Activated CD4-positive, alpha-beta T cell treated with anti-CD3 and anti-CD28 coated beads for 24 hours (primary cell): ENCODE measurements around the gene MEX3D.
"Not testable (repeated sequence)": the region's sequence is repeated elsewhere in the genome, so short reads cannot be mapped to it uniquely, and the experiment has no call there.

Source experiments
- DNase-seq, 2 donors: peaks; one replicate each; pipeline ENCODE4 v3.0.0-alpha.2; 2020; ENCODE audit warnings: low read depth in 2 of 2

Gene MEX3D

DNA sequence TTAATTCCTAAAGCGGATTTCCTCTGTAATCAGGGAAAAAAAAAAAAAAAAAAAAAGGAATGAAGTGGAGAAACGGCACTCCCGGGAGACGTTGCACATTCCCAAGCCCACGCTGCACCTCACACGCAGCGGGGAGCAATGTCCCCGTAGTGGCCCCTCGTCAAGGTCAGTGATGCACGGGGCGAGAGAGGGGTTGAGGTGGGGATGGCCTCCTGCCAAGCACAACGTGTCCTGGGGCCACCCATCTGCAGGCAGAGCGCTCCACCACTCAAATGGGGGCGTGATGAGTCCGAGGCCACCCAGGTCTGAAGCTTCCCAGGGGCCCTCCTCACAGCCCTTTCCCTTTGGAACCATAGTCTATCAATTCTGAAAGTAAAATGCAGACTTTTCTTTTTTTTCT lies 29.1 kb downstream of the MEX3D start:
- no peak for DNase-seq

GRCh38 chr19:1535699-1536098 lies 32.4 kb downstream of the MEX3D start:
- DNase-seq: not testable (repeated sequence)

DNA sequence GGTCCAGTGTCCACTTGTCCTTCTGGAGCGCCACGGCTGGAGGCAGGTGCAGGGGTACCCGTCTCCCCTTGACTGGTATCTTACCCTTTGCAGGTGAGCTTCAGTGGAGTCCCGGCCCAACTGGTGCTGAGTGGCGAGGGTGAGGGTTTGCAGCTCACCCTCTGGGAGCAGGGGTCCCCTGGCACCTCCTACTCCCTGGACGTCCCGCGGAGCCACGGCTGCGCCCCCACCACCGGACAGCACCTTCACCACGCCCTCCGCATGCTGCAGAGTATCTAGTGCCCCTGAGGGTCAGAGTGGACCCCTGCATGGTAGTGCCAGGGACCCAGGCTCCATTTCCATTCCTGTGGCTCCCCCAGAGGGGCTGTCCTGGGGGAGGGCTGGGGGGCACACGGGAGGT lies 33.2 kb downstream of the MEX3D start:
- DNase-seq: no peak

DNA sequence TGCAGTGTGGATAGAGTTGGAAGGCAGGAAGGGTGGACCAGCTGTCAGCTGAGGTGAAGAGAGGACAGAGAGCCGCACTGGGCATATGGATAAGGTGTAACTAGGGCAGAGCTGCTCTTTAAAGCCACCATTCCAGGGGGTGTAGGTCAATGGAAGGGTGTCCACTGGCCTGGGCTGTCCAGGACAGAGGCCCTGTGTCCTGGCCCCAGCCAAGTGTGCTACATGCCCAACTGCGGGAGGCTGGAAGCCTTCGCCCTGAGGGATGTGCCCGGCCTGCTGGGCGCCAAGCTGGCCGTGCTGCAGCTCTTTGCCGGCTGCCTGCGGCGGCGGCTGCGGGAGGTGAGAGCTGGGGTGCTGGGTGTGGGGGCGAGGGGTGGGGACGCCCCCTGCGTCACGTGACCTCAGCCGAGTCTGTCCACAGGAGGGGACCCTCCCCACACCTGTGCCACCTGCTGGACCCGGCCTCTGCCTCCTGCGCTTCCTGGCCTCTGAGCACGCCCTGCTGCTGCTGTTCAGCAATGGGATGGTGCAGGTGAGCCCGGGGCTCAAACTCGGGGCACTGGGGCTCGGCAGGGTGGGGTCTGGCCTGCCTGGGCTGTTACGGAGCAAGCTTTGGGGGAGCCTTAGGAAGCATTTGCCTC lies 34.5 kb downstream of the MEX3D start:
- no peak for DNase-seq

DNA sequence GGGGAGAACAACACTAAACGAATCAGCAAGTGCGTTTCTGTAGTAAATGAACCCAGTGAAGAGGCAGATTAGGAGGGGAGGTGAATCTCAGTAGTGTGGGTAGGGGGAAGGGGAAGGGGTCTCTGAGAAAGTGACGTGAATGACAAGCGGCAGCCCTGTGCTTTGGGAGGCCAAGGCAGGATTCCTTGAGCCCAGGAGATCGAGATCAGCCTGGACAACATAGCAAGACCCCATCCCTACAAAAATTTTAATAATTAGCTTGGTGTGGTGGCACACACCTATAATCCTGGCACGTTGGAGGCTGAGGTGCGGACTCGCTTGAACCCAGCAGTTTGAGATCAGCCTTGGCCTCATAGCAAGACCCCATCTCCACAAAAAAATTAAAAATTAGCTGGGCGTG lies 36.1 kb downstream of the MEX3D start:
- no peak for DNase-seq

DNA sequence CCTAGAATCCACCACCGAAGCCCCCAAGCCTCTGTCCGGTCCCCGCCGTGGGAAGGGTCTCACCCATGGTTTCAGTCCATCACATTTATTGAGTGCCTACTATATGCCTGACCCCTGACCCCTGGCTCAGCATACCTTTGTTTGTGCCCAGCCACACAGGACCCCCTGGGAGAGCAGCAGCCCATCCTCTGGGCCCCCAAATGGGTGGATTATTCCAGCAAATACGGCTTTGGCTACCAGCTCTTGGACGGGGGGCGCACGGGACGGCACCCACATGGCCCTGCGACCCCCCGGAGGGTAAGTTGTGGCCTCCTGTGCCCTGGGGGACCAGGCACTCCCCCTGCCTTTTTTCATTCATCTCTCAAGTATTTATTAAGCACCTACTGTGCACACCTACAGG lies 36.5 kb downstream of the MEX3D start:
- DNase-seq: no peak

DNA sequence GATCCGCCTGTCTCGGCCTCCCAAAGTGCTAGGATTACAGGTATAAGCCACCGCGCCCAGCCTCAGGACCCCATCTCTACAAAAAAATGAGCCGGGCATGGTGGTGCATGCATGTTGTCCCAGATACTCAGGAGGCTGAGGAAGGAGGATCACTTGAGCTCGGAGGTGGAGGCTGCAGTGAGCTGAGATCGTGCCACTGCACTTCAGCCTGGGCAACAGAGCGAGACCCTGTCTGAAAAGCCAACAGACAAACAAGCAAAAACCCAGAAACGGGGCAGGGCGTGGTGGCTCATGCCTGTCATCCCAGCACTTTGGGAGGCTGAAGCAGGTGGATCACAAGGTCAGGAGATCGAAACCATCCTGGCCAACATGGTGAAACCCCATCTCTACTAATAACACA lies 37.3 kb downstream of the MEX3D start:
- DNase-seq: not testable (repeated sequence)

GRCh38 chr19:1529430-1529816 lies 38.7 kb downstream of the MEX3D start:
- no peak for DNase-seq

DNA sequence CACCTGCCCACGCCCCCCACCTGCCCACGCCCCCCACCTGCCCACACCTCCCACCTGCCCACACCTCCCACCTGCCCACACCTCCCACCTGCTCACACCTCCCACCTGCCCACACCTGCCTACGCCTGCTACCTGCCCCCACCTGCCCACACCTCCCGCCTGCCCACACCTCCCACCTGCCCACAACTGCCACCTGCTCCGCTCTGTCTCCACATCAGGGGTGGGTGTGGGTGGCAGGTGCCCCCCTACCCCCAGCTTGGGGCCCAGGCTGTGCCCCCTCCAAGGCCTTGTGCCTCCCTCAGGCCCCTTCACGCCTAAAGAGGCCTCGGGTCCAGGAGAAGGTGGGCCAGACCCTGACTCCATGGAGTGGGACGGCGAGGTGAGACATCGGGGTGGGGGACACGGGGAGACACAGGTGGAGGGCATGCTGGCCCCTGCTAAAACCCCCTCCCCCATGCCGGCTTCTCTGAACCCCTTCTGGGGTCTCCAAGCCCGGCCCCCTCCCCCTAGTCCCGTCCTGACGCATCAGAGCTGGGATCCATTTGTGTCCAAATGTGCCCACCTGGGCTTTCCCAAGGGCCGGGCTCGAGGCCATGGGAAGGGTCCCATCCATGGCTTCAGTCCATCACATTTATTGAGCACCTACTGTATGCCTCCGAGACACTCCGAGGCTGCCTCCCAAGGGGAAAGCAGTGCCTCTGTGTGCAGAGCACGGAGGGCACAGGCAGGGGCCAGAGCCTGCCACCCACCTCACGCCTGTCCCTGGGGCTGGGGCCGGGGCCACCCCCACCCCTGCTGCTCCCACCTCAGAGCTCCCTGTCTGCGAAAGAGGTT lies 39.3 kb downstream of the MEX3D start:
- DNase-seq: no peak

GRCh38 chr19:1527650-1528309 lies 40.3 kb downstream of the MEX3D start:
- no peak for DNase-seq

DNA sequence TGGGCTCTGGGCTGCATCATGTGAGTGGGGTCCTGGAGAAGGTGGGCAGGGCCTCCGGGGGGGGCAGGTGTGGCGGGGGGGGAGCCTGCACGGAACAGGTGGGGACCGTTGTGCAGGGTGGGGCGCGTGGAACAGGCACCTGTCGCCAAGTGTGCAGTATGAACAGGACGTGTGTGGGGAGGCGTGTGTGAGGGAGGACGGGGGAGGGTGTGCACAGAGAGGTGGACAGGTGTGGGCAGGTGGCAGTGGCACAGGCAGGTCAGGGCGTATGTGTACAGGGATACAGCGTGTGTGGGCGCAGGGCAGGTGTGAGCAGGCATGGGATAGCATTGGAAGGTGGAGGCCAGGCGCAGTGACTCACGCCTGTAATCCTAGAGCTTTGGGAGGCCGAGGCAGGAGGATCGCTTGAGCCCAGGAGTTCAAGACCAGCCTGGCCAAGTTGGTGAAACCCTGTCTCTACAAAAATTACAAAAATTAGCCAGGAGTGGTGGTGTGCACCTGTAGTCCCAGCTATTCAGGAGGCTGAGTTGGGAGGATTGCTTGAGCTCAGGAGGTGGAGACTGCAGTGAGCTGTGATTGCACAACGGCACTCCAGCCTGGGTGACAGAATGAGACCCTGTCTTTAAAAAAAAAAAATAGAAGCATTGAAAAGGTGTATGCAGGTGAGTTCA lies 41.0 kb downstream of the MEX3D start:
- DNase-seq: no peak

- no peak for DNase-seq
Measured at GRCh38 chr19:1526066-1526778, 41.9 kb downstream of the MEX3D start.

- DNase-seq: no peak
Measured at GRCh38 chr19:1525343-1525742, 42.8 kb downstream of the MEX3D start.

DNA sequence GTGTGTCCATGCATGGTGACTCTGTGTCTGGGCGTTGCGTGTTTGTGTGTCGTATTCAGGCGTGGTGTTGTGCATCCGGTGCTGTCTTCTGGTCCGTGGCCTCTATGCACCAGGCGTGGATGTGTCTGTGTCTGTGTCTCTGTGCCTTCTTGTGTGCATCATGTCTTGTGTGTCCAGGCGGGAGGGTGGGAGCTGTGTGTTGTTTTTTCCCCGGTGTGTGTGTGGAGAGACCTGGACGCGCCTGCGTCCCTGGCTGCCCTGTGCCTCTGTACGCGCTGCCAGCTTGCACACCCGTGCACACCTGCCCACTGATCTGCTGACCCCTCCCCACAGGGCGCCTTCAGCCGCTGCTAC lies 43.2 kb downstream of the MEX3D start:
- DNase-seq: no peak

- DNase-seq: no peak
Measured at GRCh38 chr19:1524287-1524971, 43.7 kb downstream of the MEX3D start.

GRCh38 chr19:1523412-1524286 lies 44.5 kb downstream of the MEX3D start, which contains the start of gene PLK5:
PLK5 (plus strand) TSS chr19:1524077; CDS start chr19:1526997, 2,920 bp downstream.
- DNase-seq: no peak

- DNase-seq: no peak
Measured at GRCh38 chr19:1522838-1523237, 45.3 kb downstream of the MEX3D start.

DNA sequence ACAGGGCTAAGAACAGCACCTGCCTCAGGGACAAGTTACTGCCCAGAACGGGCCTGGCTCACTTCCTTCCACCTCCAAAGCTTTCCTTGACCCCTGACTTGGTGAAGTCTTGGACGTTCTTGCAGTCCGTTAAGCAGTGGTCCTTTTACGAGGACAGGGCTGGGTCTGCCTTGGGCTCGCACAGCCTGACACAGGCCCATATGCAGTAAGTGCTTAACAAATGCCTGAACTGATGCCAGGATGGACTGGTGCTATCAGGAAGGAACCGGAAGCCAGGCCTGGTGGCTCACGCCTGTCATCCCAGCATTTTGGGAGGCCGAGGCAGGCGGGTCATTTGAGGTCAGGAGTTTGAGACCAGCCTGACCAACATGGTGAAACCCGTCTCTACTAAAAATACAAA lies 46.1 kb downstream of the MEX3D start:
- no peak for DNase-seq

DNA sequence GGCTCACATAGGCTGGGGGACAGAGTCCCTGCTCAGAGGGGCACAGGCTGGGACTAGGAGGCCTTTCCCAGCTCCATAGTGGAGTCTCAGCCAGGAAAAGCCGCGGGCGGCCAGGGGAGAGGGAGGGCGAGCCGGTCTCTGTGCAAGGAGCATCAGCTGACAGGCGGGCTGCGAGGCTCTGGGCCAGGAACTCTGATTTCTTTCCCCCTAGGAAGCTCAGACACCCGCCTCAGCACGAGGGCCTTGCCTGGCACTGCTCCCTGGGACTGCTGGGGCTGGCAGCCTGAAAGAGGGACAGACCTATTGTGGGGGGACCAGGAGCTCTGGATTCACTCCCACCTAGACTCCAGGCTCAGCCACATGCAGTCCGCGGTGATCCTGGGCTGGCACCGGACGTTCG lies 46.5 kb downstream of the MEX3D start:
- no peak for DNase-seq

DNA sequence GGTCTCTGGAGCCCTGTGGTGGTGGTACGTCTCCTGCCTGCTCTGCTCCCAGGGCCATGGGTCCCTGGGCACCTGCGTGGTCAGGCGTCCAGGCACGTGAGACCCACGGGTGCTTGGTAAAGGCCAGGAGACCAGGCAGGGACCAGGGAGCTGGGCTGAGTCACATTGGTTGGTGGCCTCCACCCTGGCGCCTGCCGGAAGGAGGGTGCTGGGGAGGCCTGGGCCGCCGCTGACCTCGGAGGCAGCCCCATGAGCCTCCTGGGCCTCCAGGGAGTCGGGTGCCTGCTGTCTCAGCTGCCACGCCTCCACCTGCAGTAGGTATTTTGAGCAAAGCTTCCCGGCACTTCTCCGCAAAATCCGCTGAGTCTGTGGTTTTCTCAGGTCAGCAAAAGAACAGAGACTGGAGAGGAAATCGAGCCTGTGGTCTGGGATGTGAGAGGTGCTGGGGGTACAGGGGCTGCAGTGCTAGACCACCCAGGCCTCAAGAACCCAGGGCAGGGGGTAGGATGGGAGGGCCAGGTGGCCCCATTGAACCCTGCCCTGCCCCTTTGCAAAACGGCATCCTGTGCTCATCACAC lies 47.8 kb downstream of the MEX3D start:
- no peak for DNase-seq
